ENCODE measurements around the gene SEPTIN5. TPM values are rescaled to one million over a fixed set of nuclear protein-coding genes. Genes with fewer than 3 reads are reported as not detected.

The SEPTIN5 gene
- total and polyA plus RNA-seq, 9 of the 15 experiments (the other 6 are each of a cell fraction or from before 2014, with no cell fraction given), result 0.03 to 195 (median 119) TPM

DNA sequence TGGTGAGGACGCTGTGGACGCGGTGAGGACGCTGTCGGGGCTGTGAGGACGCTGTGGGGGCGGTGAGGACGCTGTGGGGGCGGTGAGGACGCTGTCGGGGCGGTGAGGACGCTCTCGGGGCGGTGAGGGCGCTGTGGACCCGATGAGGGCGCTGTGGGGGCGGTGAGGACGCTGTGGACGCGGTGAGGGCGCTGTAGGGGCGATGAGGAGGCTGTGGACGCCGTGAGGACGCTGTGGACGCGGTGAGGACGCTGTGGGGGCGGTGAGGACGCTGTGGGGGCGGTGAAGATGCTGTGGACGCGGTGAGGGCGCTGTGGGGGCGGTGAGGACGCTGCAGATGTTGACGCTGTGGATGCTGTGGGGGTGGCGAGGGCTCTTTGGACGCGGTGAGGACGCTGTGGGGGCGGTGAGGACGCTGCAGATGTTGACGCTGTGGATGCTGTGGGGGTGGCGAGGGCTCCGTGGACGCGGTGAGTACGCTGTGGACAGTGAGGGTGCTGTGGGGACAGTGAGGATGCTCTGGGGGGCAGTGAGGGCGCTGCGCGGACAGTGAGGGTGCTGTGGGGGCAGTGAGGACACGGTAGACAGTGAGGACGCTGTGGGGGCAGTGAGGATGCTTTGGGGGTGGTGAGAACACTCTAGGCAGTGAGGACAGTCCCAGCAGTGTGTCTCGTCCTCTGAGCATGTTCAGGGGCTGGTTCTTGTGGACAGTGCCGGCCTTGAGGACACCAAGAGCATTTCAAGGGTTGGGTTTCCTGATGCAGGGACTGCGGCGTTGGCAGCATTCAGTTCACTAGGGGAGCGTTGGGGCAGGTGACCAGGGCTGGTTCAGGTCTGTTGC is 13.2 kb downstream of the SEPTIN5 start (continued):
- TF ChIP-seq, protein P1, sequence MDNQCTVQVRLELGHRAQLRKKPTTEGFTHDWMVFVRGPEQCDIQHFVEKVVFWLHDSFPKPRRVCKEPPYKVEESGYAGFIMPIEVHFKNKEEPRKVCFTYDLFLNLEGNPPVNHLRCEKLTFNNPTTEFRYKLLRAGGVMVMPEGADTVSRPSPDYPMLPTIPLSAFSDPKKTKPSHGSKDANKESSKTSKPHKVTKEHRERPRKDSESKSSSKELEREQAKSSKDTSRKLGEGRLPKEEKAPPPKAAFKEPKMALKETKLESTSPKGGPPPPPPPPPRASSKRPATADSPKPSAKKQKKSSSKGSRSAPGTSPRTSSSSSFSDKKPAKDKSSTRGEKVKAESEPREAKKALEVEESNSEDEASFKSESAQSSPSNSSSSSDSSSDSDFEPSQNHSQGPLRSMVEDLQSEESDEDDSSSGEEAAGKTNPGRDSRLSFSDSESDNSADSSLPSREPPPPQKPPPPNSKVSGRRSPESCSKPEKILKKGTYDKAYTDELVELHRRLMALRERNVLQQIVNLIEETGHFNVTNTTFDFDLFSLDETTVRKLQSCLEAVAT (IDR thresholded peaks at IDR 0.05), result no peak
- TF ChIP-seq RHOXF2B (CRISPR knock-in tag; conservative IDR thresholded peaks at IDR 0.05) (0 out of 2 replicates have a peak, but pooled peaks have one; percentile 31), GABPA (tag; conservative IDR thresholded peaks at IDR 0.05; ENCODE audit: low read depth) (no peak), ZNF311 (CRISPR knock-in tag; IDR thresholded peaks at IDR 0.05) (no peak), RBBP5 (IDR thresholded peaks at IDR 0.05; ENCODE audit: borderline replicate concordance, insufficient read depth, low read length, poor library complexity, severe bottlenecking) (no peak), SMARCA5 (IDR thresholded peaks at IDR 0.05) (peak; percentile 25; the same call in 1 of the 2 replicates), ZNF436 (CRISPR knock-in tag; IDR thresholded peaks at IDR 0.05) (no peak), GABPB2 (CRISPR knock-in tag; conservative IDR thresholded peaks at IDR 0.05) (peak; percentile 85; the same call in 1 of the 2 replicates), SMC3 (conservative IDR thresholded peaks at IDR 0.05; ENCODE audit: insufficient read depth, low read depth, low read length) (0 out of 2 replicates have a peak, but pooled peaks have one; percentile 30), SUPT5H (IDR thresholded peaks at IDR 0.05) (peak; percentile 22; the same call in 1 of the 2 replicates), CBFA2T3 (IDR thresholded peaks at IDR 0.05) (peak; percentile 9; the same call in 1 of the 2 replicates)
- TF ChIP-seq, protein P2, sequence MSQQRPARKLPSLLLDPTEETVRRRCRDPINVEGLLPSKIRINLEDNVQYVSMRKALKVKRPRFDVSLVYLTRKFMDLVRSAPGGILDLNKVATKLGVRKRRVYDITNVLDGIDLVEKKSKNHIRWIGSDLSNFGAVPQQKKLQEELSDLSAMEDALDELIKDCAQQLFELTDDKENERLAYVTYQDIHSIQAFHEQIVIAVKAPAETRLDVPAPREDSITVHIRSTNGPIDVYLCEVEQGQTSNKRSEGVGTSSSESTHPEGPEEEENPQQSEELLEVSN (IDR thresholded peaks at IDR 0.05; ENCODE audit: borderline replicate concordance in 1 of 2, extremely low read depth in 1 of 2, insufficient read depth in 1 of 2, insufficient read length in 1 of 2, low read depth in 1 of 2, low read length in 1 of 2, poor library complexity in 1 of 2, severe bottlenecking in 1 of 2), result peak in 1 of 2 experiments; percentile 12
- TF ChIP-seq, protein P3, sequence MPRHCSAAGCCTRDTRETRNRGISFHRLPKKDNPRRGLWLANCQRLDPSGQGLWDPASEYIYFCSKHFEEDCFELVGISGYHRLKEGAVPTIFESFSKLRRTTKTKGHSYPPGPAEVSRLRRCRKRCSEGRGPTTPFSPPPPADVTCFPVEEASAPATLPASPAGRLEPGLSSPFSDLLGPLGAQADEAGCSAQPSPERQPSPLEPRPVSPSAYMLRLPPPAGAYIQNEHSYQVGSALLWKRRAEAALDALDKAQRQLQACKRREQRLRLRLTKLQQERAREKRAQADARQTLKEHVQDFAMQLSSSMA (CRISPR knock-in tag; IDR thresholded peaks at IDR 0.05), result no peak
